MCF 10A (cell line): ENCODE measurements around the gene FGF14. TPM values are rescaled to one million over a fixed set of nuclear protein-coding genes. Genes with fewer than 3 reads are reported as not detected.

ENCODE experiments used
- BruUV-seq: library from RNA; stranded (reverse); fragments of 400-500 nt; replicated peaks from 2 replicates; lab custom pipeline; 2021; lab: Mats Ljungman, UMichigan
- CTCF ChIA-PET: fragments of 300-600 bp; sonication (Branson Sonifier 250); formaldehyde crosslinking; extraction: SDS; loops from one replicate; lab custom pipeline; 2021; ENCODE audit warnings: antibody characterized with exemption, inconsistent platforms; lab: Yijun Ruan, JAX
- POLR2A ChIA-PET: fragments of 300-600, 350-650 bp; sonication (Branson Sonifier 250); formaldehyde crosslinking; extraction: SDS; loops from one replicate; lab custom pipeline; 2020; ENCODE audit warnings: antibody characterized with exemption, inconsistent platforms; lab: Yijun Ruan, JAX
- DNase-seq: peaks from one replicate; pipeline ENCODE4 v3.0.0-alpha.2; 2018; ENCODE audit not compliant: unreplicated experiment
- H3K27ac Mint-ChIP-seq: one replicate; pipeline ENCODE4 v1.8.0; 2022; ENCODE audit warnings: mild to moderate bottlenecking, low read depth, mixed read lengths; ENCODE audit not compliant: unreplicated experiment
- H3K27me3 Mint-ChIP-seq: one replicate; pipeline ENCODE4 v1.8.0; 2022; ENCODE audit warnings: mixed read lengths; ENCODE audit not compliant: insufficient read depth, unreplicated experiment
- H3K36me3 Mint-ChIP-seq: one replicate; pipeline ENCODE4 v1.8.0; 2022; ENCODE audit warnings: mild to moderate bottlenecking, moderate library complexity, mixed read lengths; ENCODE audit not compliant: insufficient read depth, unreplicated experiment
- H3K4me1 Mint-ChIP-seq: one replicate; pipeline ENCODE4 v1.8.0; 2022; ENCODE audit warnings: mixed read lengths; ENCODE audit not compliant: insufficient read depth, unreplicated experiment
- H3K4me3 Mint-ChIP-seq: one replicate; pipeline ENCODE4 v1.8.0; 2022; ENCODE audit warnings: mild to moderate bottlenecking, moderate library complexity, mixed read lengths; ENCODE audit not compliant: unreplicated experiment
- H3K9me3 Mint-ChIP-seq: one replicate; pipeline ENCODE4 v1.8.0; 2022; ENCODE audit warnings: mixed read lengths; ENCODE audit not compliant: unreplicated experiment
- CTCF ChIP-seq: fragments of 200-600 bp; IDR thresholded peaks from one replicate; pipeline ENCODE4 v1.8.0; 2022; ENCODE audit warnings: antibody characterized with exemption, mild to moderate bottlenecking; ENCODE audit not compliant: unreplicated experiment
- intact Hi-C: fragments of 100-400 bp; cut with micrococcal nuclease; formaldehyde crosslinking; loops from 2 replicates; pipeline ENCODE4 v1.14.1; 2022
- total RNA-seq: library from RNA; stranded (reverse); gene quantifications from 2 replicates; pipeline ENCODE4 v1.2.3, GENCODE V29; 2022

FGF14 gene
- total RNA-seq, 1 experiment from 2014 or later = not detected

- Mint-ChIP-seq H3K4me1 (no peaks in the 10 kb centered on the region), H3K27me3 (peaks cover 89% of the 10 kb centered on the region), H3K36me3 (no peaks in the 10 kb centered on the region), H3K4me3 (no peak overlapping the region), H3K9me3 (no peaks in the 10 kb centered on the region), H3K27ac (no peak overlapping the region)
- TF ChIP-seq CTCF = no peak
- intact Hi-C loops = no loop called here
- ChIA-PET CTCF (interaction anchor here (0.6 to 1.2 kb wide), 4 partner anchors 15 to 663 kb away, joined by 3 to 4 read pairs (median 3); no protein-coding TSS in a partner anchor), POLR2A (interaction anchor here (0.6 kb wide), 1 partner anchor 1198 kb away, joined by 3 read pairs; no protein-coding TSS in a partner anchor)
- DNase-seq = no peak
- no TSS peak for BruUV-seq
Measured at GRCh38 chr13:101917833-101918661, 483.8 kb downstream of the FGF14 start.

GRCh38 chr13:101917475-101917810 lies 484.4 kb downstream of the FGF14 start:
- no peak overlapping the region for H3K4me3 Mint-ChIP-seq
- no peaks in the 10 kb centered on the region for H3K4me1 Mint-ChIP-seq
- BruUV-seq = no TSS peak

GRCh38 chr13:101916775-101917474 lies 484.9 kb downstream of the FGF14 start:
- intact Hi-C loops = no loop called here
- no peak overlapping the region for H3K4me3 Mint-ChIP-seq
- ChIA-PET POLR2A (interaction anchor here (0.6 kb wide), 1 partner anchor 1197 kb away, joined by 3 read pairs; no protein-coding TSS in a partner anchor), CTCF (interaction anchor here (0.6 to 1.2 kb wide), 3 partner anchors 14 to 665 kb away, joined by 3 to 4 read pairs (median 3); no protein-coding TSS in a partner anchor)
- TF ChIP-seq CTCF = no peak
- H3K36me3 Mint-ChIP-seq = no peaks in the 10 kb centered on the region
- no TSS peak for BruUV-seq
- DNase-seq = no peak
- H3K4me1 Mint-ChIP-seq = no peaks in the 10 kb centered on the region
- H3K27ac Mint-ChIP-seq = no peak overlapping the region
- peaks cover 90% of the 10 kb centered on the region for H3K27me3 Mint-ChIP-seq
- no peaks in the 10 kb centered on the region for H3K9me3 Mint-ChIP-seq

More at GRCh38 chr13:101917475-101917810, 484.4 kb downstream of the FGF14 start:
- ChIA-PET POLR2A (interaction anchor here (0.6 kb wide), 1 partner anchor 1198 kb away, joined by 3 read pairs; no protein-coding TSS in a partner anchor), CTCF (interaction anchor here (0.6 to 1.2 kb wide), 3 partner anchors 14 to 664 kb away, joined by 3 to 4 read pairs (median 3); no protein-coding TSS in a partner anchor)
- Mint-ChIP-seq H3K9me3 (no peaks in the 10 kb centered on the region), H3K27me3 (peaks cover 90% of the 10 kb centered on the region), H3K36me3 (no peaks in the 10 kb centered on the region), H3K27ac (no peak overlapping the region)
- DNase-seq = no peak
- intact Hi-C loops = no loop called here
- TF ChIP-seq CTCF = no peak
